ENCODE results near the gene GRIK4. TPM values are rescaled to one million over a fixed set of nuclear protein-coding genes. Genes with fewer than 3 reads are reported as not detected.

Gene GRIK4
- polyA plus RNA-seq, 1 of the 3 experiments (the other 2 are of a cell fraction), result 0.03 TPM

GRCh38 chr11:120800206-120800605 is 288.7 kb downstream of the GRIK4 start (continued):
- TF ChIP-seq ZBTB33 (IDR thresholded peaks at IDR 0.05; ENCODE audit: borderline replicate concordance, low read depth) (no peak), RXRA (IDR thresholded peaks at IDR 0.05; ENCODE audit: borderline replicate concordance, low read depth) (no peak)

GRCh38 chr11:120801801-120802689 is 290.5 kb downstream of the GRIK4 start:
- H3K9me3 ChIP-seq, result no peaks in the 10 kb centered on the region
- H3K4me3 ChIP-seq (ENCODE audit: low read depth in 2 of 2, low read length in 1 of 2), result no peak overlapping the region; a peak in 1 of 4 replicates
- H3K79me2 ChIP-seq (ENCODE audit: insufficient read depth), result no peaks in the 10 kb centered on the region
- no peaks in the 10 kb centered on the region for H3K9me2 ChIP-seq
- CTCF ChIA-PET, result interaction anchor here (0.6 to 3.7 kb wide), 78 partner anchors 9 to 392 kb away, joined by 3 to 58 read pairs (median 5); partner anchors contain the start of gene GRIK4
- H3K9ac ChIP-seq, result no peak overlapping the region
- no peak overlapping the region for H3K4me2 ChIP-seq
- no peak overlapping the region for H3K27ac ChIP-seq (ENCODE audit: low read depth in 2 of 2, low read length in 1 of 2)
- no peaks in the 10 kb centered on the region for H3K27me3 ChIP-seq (ENCODE audit: insufficient read depth)
- DNase-seq, result peak; percentile 83
- 24% methylated on average over 9 of the region's 9 CpGs for WGBS (ENCODE audit: low lambda C conversion rate)
- TF ChIP-seq PBX3 (IDR thresholded peaks at IDR 0.05) (no peak), RAD21 (IDR thresholded peaks at IDR 0.05; ENCODE audit: low read length) (peak; percentile 85), NRF1 (IDR thresholded peaks at IDR 0.05; ENCODE audit: low read depth, low read length) (no peak), NFIC (IDR thresholded peaks at IDR 0.05; ENCODE audit: borderline replicate concordance) (no peak), FOXM1 (IDR thresholded peaks at IDR 0.05; ENCODE audit: low read depth) (no peak), JUND (IDR thresholded peaks at IDR 0.05) (no peak), USF1 (IDR thresholded peaks at IDR 0.05; ENCODE audit: borderline replicate concordance, low read depth) (no peak), TAF1 (IDR thresholded peaks at IDR 0.05; ENCODE audit: borderline replicate concordance, low read depth, low read length) (no peak), GATA2 (CRISPR knock-in tag; IDR thresholded peaks at IDR 0.05) (no peak), CTCF (IDR thresholded peaks at IDR 0.05) (peak; percentile 80), REST (IDR thresholded peaks at IDR 0.05; ENCODE audit: low read depth, low read length) (no peak), RFX5 (IDR thresholded peaks at IDR 0.05; ENCODE audit: low read length) (no peak), RCOR1 (IDR thresholded peaks at IDR 0.05; ENCODE audit: low read length) (no peak), POLR2AphosphoS5 (IDR thresholded peaks at IDR 0.05; ENCODE audit: low read depth, low read length) (no peak), SMC3 (IDR thresholded peaks at IDR 0.05; ENCODE audit: low read depth, low read length) (peak; percentile 73), SIN3A (IDR thresholded peaks at IDR 0.05; ENCODE audit: borderline replicate concordance, low read depth, low read length) (no peak), MXI1 (IDR thresholded peaks at IDR 0.05; ENCODE audit: low read depth, low read length) (0 out of 2 replicates have a peak, but pooled peaks have one; percentile 28)
- H3K36me3 ChIP-seq (replicated peaks in 1 of 2; ENCODE audit: control insufficient read depth in 1 of 2, insufficient read depth in 2 of 2, low read length in 1 of 2), result no peaks in the 10 kb centered on the region
- POLR2A ChIA-PET, result no interaction called here
- peaks cover under 1% of the 10 kb centered on the region for H3F3A ChIP-seq (replicated peaks; ENCODE audit: insufficient read depth)
- peaks cover 0 to 18% of the 10 kb centered on the region in 2 experiments; a peak in 1 of 4 replicates for H3K4me1 ChIP-seq (ENCODE audit: control insufficient read depth in 1 of 2, insufficient read depth in 2 of 2, low read depth in 1 of 2, low read length in 1 of 2)
- no peaks in the 10 kb centered on the region for H4K20me1 ChIP-seq (ENCODE audit: insufficient read depth)
- no peak overlapping the region for H2AFZ ChIP-seq (ENCODE audit: low read depth)

Data from SK-N-SH (cell line).